ENCODE results near the gene ZMYND8. TPM values are rescaled to one million over a fixed set of nuclear protein-coding genes. Genes with fewer than 3 reads are reported as not detected.

The ZMYND8 gene
- total RNA-seq, 3 donors from 2014 or later, result 62.1 to 64.9 (median 62.1) TPM

GRCh38 chr20:47230811-47231256 is 125.7 kb downstream of the ZMYND8 start:
- no peak for DNase-seq
- Histone ChIP-seq H3K9me3 (no peaks in the 10 kb centered on the region), H3K4me1 (ENCODE audit: low read depth) (no peaks in the 10 kb centered on the region), H3K4me3 (no peak overlapping the region), H3K36me3 (ENCODE audit: low read depth) (peaks cover 11% of the 10 kb centered on the region)
- no peak for TF ChIP-seq CTCF (IDR thresholded peaks at IDR 0.05)
- intact Hi-C loops (cut with DNase I, micrococcal nuclease), result no loop called here
- ATAC-seq, result no peak

GRCh38 chr20:47228654-47229053 is 127.8 kb downstream of the ZMYND8 start:
- Histone ChIP-seq H3K9me3 (no peaks in the 10 kb centered on the region), H3K36me3 (ENCODE audit: low read depth) (peaks cover 5% of the 10 kb centered on the region), H3K4me3 (no peak overlapping the region), H3K4me1 (ENCODE audit: low read depth) (no peaks in the 10 kb centered on the region)
- ATAC-seq, result no peak
- intact Hi-C loops (cut with DNase I, micrococcal nuclease), result no loop called here
- TF ChIP-seq CTCF (IDR thresholded peaks at IDR 0.05), result no peak
- DNase-seq, result no peak

- ATAC-seq (no peak), DNase-seq (no peak)
- Histone ChIP-seq H3K9me3 (no peaks in the 10 kb centered on the region), H3K4me1 (ENCODE audit: low read depth) (no peaks in the 10 kb centered on the region), H3K36me3 (ENCODE audit: low read depth) (peaks cover 4% of the 10 kb centered on the region), H3K4me3 (no peak overlapping the region)
- intact Hi-C loops (cut with DNase I, micrococcal nuclease), result no loop called here
- TF ChIP-seq CTCF (IDR thresholded peaks at IDR 0.05), result no peak
These were observed 128.9 kb downstream of the ZMYND8 start for GRCh38 chr20:47227576-47227975.

- no peak for TF ChIP-seq CTCF (IDR thresholded peaks at IDR 0.05)
- H3K4me3 ChIP-seq, result no peak overlapping the region
- H3K36me3 ChIP-seq (ENCODE audit: low read depth), result peaks cover 4% of the 10 kb centered on the region
- ATAC-seq, result no peak
- intact Hi-C loops (cut with DNase I, micrococcal nuclease), result no loop called here
- no peaks in the 10 kb centered on the region for H3K4me1 ChIP-seq (ENCODE audit: low read depth)
- DNase-seq, result no peak
- no peaks in the 10 kb centered on the region for H3K9me3 ChIP-seq
These were observed 129.4 kb downstream of the ZMYND8 start for GRCh38 chr20:47227119-47227518.

GRCh38 chr20:47225458-47225857 is 131.0 kb downstream of the ZMYND8 start:
- Histone ChIP-seq H3K4me1 (ENCODE audit: low read depth) (no peaks in the 10 kb centered on the region), H3K9me3 (no peaks in the 10 kb centered on the region), H3K4me3 (no peak overlapping the region), H3K36me3 (ENCODE audit: low read depth) (peaks cover 4% of the 10 kb centered on the region)
- TF ChIP-seq CTCF (IDR thresholded peaks at IDR 0.05), result no peak
- DNase-seq (no peak), ATAC-seq (no peak)
- intact Hi-C loops (cut with DNase I, micrococcal nuclease), result no loop called here

GRCh38 chr20:47224857-47225256 is 131.6 kb downstream of the ZMYND8 start:
- no peak for DNase-seq
- no peaks in the 10 kb centered on the region for H3K9me3 ChIP-seq
- no peak for ATAC-seq
- no peak for TF ChIP-seq CTCF (IDR thresholded peaks at IDR 0.05)
- peaks cover 4% of the 10 kb centered on the region for H3K36me3 ChIP-seq (ENCODE audit: low read depth)
- H3K4me1 ChIP-seq (ENCODE audit: low read depth), result no peaks in the 10 kb centered on the region
- H3K4me3 ChIP-seq, result no peak overlapping the region
- intact Hi-C loops (cut with DNase I, micrococcal nuclease), result no loop called here
